Prostate gland (tissue), 2 donors: ENCODE data around the gene SRI.

ENCODE experiments used
- POLR2A ChIP-seq: fragments of 450-650 bp; IDR thresholded peaks from one replicate; pipeline ENCODE4 v1.6.1; 2016; ENCODE audit warnings: antibody characterized with exemption, mild to moderate bottlenecking
- TF ChIP-seq, protein P1 (sequence below), 4 experiments: fragments of 200-600 bp in 2 of 4; fragments of 450-650 bp in 2 of 4; sonication (generic) in 2 of 4; IDR thresholded peaks; 1 replicate in 3 of 4; 2 replicates in 1 of 4; pipeline ENCODE4 v1.5.1; 2016 to 2019; ENCODE audit warnings: antibody characterized with exemption in 4 of 4, mild to moderate bottlenecking in 2 of 4, moderate library complexity in 2 of 4

DNA sequence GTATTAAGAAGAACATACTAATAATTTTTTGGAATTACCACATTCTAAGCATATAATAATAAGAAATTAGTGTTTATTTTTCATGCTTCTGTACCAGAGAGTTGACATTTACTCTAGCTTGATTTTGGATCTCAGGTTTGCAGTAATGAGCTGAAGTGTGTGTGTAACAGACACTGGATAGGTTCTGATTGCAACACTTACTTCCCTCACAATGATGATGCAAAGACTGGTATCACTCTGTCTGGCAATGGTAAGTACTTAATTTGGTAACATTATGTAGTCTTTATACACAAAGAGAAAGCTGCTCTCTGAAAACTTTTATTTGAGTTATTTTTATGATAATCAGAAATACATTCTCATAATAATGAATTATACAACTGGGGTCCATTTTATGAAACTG, 54.1 kb downstream of the SRI start:
- TF ChIP-seq, protein P1, sequence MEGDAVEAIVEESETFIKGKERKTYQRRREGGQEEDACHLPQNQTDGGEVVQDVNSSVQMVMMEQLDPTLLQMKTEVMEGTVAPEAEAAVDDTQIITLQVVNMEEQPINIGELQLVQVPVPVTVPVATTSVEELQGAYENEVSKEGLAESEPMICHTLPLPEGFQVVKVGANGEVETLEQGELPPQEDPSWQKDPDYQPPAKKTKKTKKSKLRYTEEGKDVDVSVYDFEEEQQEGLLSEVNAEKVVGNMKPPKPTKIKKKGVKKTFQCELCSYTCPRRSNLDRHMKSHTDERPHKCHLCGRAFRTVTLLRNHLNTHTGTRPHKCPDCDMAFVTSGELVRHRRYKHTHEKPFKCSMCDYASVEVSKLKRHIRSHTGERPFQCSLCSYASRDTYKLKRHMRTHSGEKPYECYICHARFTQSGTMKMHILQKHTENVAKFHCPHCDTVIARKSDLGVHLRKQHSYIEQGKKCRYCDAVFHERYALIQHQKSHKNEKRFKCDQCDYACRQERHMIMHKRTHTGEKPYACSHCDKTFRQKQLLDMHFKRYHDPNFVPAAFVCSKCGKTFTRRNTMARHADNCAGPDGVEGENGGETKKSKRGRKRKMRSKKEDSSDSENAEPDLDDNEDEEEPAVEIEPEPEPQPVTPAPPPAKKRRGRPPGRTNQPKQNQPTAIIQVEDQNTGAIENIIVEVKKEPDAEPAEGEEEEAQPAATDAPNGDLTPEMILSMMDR (IDR thresholded peaks at IDR 0.05), result no peak
- TF ChIP-seq POLR2A, result no peak
